Inflammatory macrophage treated with lipopolysaccharide for 4 hours (primary cell): ENCODE measurements around the gene OGDHL.
"Not testable (repeated sequence)": the region's sequence is repeated elsewhere in the genome, so short reads cannot be mapped to it uniquely, and the experiment has no call there.

Experiments
- DNase-seq: peaks from one replicate; pipeline ENCODE4 v3.0.0-alpha.2; 2020

Gene OGDHL

DNA sequence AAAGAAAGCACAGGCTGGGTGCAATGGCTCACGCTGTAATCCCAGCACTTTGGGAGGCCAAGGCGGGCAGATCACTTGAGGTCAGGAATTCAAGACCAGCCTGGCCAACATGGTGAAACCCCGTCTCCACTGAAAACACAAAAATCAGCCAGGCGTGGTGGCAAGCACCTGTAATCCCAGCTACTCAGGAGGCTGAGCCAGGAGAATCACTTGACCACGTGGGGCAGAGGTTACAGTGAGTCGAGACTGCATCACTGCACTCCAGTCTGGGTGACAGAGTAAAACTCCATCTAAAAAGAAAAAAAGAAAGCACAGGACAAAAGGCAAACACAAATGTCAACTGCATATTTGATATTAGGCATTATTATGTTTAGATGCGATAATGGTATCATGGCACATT is 7.2 kb downstream of the OGDHL start:
- DNase-seq = not testable (repeated sequence)

DNA sequence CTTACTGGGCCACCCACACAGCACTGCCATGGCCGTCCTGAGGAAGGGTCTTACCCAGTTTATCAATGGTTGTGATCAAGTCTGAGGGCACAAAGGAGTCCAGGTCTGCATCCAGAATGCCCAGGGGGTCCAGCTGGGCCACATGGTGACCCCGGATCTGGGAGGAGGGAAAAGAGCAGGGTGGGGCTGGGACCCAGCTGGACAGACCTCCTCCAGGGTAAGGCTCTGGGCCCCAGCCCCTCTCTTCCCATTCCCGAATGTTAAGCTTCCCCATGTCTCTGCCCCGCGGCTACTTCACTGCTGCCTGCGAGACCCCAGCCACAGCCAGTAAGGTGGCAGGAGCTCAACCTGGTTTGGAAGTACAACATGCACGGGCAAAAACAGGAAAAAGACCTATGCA is 9.5 kb downstream of the OGDHL start:
- DNase-seq = no peak

GRCh38 chr10:49751636-49752510 is 10.2 kb downstream of the OGDHL start:
- no peak for DNase-seq

GRCh38 chr10:49751216-49751615 is 10.9 kb downstream of the OGDHL start:
- no peak for DNase-seq

GRCh38 chr10:49750546-49750945 is 11.6 kb downstream of the OGDHL start:
- DNase-seq = no peak

- no peak for DNase-seq
Observed at GRCh38 chr10:49749556-49750491, 12.3 kb downstream of the OGDHL start.

GRCh38 chr10:49749144-49749543 is 13.0 kb downstream of the OGDHL start:
- DNase-seq = no peak

DNA sequence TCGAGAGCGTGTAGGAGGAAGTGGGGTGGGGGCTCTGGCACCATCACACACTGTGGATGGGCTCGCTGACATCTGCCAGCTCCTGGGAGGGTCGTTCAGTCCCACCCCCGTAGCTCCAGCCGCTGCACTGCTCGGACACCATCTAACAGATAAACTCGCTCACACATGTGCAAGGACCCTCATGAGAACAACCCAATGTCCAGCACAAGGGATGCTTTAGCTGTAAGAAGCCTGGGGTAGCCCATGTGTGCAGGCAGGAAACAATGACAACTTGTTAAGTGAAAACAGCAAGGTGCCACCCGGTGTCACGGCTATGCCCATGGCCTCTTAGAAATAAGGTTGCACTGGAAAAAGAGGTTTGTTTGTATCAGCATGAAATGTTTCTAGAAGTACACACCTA is 14.1 kb downstream of the OGDHL start:
- DNase-seq = no peak

DNA sequence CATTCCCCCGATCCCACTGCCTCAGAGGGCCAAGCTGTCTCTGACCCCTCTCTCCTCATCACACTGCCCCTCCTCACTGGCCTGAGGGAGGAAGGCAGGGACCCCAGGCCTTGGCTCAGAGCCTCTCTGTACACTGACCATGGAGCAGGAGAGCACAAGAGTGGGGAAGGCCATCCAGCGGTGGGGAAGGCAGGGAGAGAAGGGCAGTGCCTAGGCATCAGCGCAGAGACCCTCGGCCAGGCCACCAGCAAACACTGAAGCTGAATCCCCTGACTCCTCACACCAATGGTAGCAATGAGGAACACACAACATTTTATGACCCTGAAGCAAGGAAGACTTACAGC is 14.8 kb downstream of the OGDHL start:
- DNase-seq = no peak

DNA sequence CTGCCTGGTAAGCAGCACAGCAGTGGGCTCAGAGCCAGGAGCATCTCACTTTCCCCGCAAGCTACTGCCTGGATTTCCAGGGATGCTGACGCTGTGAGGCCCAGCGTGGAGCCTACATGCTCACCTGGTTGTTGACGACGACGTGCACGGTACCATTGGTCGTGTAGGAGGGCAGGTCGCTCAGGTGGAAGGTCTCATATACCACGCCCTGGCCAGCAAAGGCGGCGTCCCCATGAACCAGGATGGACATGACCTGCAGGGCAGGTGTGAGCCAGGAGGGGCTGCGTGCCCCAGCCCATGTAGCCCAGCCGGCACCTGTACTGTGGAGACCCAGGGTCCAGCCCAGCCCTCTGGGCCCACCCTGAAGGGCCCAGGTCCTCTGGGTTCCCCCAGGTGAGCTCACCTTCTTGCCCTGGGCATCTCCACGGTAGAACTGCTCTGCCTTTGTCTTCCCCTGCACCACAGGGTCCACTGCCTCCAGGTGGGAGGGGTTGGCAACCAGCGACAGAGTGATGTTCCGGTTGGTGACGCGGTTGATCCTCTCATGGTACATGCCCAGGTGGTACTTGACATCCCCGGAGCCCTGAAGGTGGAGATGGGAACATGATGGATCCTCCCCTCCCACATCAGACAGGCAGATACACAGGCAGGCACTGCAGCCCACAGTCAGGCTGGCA is 15.4 kb downstream of the OGDHL start:
- no peak for DNase-seq

GRCh38 chr10:49745756-49746155 is 16.4 kb downstream of the OGDHL start:
- DNase-seq = no peak

DNA sequence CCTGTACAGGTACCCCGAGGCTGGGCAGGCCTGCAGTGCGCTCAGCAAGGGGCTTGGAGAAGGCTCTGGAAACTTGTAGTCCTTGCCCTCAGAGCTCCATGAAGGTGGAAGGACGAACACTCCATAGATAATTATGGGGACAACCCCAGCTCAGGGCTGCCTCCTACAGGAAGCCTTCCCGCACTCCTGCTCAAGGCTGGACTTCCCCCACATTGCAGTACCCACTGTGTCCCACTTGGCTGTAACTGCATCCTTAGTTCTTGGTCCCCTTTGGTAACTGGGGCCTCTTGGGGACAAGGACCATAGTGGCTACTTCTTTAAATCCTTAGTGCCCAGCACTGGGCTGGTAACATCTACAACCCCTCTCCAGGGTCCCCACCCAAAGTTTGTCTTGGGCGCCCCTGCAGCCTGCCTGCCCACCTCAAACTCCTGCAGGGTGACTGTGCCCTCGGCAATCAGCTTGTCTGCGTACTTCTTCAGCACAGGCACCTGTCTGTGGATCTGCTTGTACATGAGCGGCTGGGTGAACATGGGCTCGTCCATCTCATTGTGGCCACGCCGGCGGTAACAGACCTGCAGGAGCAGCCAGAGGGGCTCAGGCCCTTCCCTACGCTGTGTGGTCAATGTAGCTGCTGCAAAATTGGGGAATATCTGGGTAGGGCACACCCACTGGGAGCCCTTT is 17.1 kb downstream of the OGDHL start:
- DNase-seq = no peak

DNA sequence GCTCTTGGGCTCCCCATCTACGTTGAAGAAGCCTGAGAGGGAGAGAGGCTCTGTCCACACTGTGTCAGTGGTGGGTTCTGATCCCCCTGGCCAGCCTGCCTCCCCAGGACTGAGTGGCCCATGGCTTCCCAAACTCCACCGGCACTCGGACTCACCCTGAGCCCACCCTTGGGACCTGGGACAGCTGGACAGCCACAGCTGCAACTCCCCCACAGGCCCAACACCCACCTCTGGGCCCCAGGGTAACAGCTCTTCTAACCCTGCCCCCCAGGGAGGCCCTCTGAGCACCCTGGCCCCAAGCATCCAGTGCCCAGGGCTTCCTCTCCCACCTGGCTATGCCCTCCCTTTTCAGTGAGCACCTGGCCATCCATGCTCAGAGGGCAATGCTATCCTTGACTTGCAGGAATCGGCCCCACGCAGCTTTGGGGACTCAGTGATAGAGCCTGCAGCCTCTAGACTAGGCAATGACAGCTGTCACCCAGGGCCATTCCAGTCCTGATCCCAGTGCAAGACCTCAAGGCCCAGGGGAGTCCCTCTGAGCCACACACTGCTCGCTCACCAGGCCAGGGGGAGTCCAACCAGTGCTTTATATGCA is 17.9 kb downstream of the OGDHL start:
- DNase-seq = no peak

- DNase-seq = no peak
Observed at GRCh38 chr10:49743464-49744075, 18.6 kb downstream of the OGDHL start.

DNA sequence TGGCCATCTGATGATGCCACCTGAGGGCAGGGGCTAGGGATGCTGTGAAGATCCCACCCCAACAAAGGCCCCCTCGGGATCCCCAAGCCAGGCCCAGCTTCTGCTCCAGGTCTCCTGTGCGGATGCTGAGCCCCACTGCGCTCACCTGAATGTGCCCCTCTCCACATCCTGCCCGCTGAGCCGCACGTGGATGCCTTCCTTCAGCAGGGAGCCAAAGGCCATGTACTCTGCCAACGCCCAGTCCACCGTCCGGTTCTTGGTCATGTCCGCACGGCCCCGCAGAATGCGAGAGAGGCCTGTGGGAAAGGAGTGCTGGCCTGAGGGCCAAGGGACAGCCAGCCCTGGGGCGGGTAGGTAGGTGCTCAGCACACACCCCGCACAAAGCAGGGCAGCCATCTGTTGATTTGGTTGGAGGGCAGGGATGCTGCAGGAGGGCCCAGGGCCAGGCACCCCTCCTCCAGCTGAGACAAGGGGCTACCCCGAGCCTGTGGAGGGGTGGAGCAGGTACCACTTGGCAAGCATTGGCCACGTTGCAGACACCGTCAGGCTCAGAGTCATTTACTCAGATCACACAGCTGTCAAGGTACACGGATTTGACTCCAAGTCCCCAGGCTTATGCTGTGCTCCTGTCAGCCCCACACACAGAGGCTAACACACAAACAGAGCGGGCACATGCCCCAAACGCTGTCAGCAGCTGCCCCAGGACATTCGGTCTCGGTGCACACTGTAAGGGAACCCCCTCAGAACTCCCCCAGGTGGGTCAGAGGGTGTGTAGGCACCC is 19.2 kb downstream of the OGDHL start:
- no peak for DNase-seq

DNA sequence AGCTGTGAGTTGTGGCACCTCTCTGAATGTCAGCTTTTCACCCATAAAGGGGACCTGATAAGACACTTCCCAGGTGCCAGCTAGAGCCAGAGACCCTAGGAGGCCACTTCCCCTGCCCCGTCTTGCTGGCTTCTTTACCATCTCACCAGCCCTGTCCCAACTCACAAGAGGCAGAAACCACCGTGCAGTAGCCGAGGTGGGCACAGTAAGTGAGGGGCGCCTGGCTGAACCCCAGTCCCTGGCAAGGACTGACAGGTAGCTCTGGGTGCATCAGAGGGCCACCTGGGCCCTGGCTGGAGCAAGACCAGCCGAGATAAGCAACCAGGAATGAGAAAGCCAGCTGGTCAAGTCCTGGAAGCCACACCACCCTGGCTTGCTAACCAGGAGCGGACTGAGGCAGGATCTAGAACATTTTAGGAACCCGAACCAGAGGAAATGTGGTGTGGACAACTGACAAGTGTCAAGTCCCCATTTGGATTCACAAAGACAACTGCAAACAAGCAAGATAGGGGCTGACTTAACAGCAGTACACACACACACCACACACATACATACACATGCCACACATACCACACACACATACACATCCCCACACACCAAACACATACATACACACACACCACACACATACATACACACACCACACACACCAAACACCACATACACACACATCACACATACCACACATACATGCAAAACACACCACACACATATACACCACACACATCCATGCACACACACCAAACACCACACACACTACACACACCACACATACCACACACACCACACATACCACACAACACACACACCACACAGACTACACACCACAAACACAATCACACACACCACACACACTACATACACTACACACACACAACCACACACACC is 20.8 kb downstream of the OGDHL start:
- no peak for DNase-seq

DNA sequence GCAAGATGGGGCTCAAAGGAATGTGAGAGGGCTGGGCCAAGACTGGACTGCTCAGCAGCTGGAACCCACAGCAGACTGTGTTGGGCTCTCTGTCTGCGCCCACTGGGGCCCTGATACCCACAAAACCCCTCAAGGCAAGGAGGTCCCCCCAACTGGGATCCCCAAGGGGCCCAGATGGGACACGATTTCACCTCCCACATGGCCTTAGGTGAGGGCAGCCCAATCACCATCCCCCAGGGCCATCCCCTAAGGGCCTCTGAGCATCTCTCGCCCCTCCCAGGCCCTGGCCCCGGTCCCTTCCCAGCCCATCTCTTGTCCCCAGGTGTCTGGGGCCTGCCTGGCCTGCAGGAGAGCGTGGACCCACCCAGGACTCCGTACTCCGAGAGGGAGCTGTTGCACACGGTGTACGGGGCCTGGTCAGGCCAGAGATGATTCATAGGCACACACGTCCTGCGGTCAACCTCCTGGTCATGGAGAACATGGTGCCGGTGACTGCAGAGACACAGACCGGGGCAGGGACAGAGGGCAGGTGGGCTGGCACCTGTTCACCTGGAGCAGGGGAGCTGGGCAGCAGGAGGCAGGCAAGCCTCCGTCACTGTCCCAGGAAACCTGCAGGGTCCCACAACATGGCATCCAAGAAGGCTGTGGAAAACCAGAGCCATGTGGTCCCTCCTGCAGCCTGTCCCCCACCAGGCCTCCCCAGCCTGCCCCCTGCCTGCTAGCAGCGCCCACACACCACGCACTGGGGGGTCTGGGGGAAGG is 21.6 kb downstream of the OGDHL start:
- DNase-seq = no peak

GRCh38 chr10:49739426-49739825 is 22.7 kb downstream of the OGDHL start:
- no peak for DNase-seq
